NCI-H460 (cell line): ENCODE data around the gene RIMS4. TPM values are rescaled to one million over a fixed set of nuclear protein-coding genes. Genes with fewer than 3 reads are reported as not detected.

Experiments used
- DNase-seq: peaks from one replicate; pipeline ENCODE4 v3.0.0-alpha.2; 2016; ENCODE audit warnings: low read depth; ENCODE audit errors: extremely low read depth
- polyA plus RNA-seq: library from polyadenylated mRNA; depleted of rRNA; stranded (reverse); fragments of >200 nt; gene quantifications from 2 replicates; pipeline ENCODE4 v1.2.3, GENCODE V29; 2014; cell fraction: nucleus; rRNA removed
- total RNA-seq: library from RNA; depleted of rRNA; stranded (reverse); fragments of >200 nt; shearing (Covaris generic); gene quantifications from 2 replicates; pipeline ENCODE4 v1.2.3, GENCODE V29; 2014; rRNA removed

RIMS4 gene
- 0.20 and 0.35 TPM in 2 replicates for total RNA-seq
- polyA plus RNA-seq, result 0.08 and 2.1 TPM in 2 replicates

- DNase-seq, result no peak
Observed at GRCh38 chr20:44810391-44811149, at the start of gene RIMS4. RIMS4 (minus strand) TSS chr20:44810546; CDS start chr20:44810271, 275 bp downstream.

DNA sequence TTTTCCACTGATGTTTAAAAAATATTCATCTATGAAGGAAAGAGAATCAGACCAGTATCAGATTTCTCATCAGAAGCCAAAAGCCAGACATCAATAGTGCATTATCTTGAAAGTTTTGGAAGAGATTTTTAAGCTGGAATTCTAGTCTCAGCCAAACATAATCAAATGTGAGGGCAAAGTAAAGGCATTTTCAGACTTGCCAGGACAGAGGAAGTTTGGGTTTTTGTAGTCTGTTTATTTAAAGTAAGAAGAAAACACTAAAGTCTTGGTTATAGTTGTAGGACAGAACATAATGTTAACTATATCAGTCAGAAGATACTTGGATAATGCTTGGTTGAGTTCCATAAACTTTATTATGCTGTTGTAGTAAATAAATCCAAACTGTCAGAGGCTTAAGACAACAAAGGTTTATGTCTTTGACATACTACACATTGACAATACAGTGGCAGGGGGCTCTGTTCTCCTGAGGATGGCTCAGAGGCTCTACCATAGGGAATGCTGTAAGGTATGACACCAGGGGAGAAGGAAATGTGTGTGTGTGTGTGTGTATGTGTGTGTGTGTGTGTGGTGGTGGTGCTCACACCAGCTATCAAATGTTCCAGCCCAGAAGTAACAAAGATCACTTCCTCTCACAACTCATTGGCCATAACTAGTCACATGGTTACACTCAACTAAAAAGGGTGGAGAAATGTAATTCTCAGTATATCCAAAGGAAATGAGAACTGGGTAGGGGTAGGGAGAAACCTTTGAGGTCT lies 48.4 kb upstream of the RIMS4 start:
- no peak for DNase-seq

GRCh38 chr20:44856856-44857448 lies 46.6 kb upstream of the RIMS4 start:
- DNase-seq, result no peak

- no peak for DNase-seq
Observed at GRCh38 chr20:44856442-44856841, 46.1 kb upstream of the RIMS4 start.

- DNase-seq, result no peak
Observed at GRCh38 chr20:44851545-44851944, 41.2 kb upstream of the RIMS4 start.

DNA sequence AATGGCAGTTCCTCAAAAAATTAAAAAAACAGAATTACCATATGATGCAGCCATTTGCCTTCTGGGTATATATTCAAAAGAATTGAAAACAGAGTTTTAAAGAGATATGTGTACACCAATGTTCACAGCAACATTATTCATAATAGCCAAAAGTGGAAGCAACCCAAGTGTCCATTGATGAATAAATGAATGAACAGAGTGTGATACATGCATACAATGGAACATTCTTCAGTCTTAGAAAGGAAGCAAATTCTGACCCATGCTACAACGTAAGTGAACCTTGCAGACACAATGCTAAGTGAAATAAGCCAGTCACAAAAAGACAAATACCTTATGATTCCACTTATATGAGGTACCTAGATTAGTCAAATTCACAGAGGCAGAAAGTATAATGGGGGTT lies 40.5 kb upstream of the RIMS4 start:
- no peak for DNase-seq

- no peak for DNase-seq
Observed at GRCh38 chr20:44850272-44850671, 39.9 kb upstream of the RIMS4 start.

DNA sequence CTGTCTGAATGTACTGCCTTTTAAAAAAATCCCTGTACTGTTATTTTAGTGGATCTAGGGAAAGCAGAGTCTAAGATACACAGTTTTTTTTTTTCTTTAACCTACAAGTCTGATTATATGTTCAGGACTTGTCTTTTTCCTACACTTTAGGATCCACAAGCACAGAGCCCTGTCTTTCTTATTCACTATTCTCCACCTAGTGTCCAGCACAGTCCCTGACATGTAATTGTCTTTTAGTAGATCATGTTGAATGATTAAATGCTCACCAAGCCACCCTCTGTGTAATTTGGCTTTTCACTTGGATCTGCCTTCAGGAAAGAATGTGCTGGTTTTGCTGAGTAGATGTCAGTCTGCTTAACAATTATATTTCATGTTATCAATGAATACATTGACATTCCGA lies 39.4 kb upstream of the RIMS4 start:
- no peak for DNase-seq

DNA sequence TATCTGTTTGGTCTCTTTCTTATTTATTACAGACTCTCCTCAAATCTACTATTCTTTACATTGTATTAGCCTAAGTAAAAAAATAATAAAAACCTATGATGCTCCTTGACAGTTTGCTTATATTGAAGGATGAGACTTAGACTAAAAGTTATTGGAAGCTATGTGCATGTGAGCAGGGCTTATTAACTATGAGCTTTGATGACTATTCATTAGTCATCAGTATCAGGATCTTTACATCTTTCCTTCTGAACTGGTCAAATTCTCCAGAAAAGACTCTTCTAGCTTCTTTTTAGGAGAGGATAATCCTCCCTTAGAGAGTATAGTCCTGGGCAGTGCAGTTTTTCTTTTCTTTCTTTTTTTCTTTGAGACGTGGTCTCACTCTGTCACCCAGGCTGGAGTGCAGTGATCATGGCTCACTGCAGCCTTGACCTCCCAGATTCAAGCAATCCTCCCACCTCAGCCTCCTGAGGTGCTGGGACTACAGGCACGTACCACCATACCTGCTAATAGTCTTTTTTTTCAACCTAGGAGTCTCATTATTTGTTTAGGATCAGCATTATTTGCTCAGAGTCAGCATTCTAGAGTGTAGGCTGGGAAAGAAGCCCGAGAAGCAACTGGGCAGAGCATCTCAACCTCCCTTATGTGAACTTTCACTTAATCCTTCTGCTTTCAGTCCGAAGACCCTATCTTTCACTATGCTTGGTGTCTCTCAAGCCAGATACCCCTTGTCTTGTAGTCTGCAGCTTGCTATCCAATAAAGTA lies 38.1 kb upstream of the RIMS4 start:
- no peak for DNase-seq

DNA sequence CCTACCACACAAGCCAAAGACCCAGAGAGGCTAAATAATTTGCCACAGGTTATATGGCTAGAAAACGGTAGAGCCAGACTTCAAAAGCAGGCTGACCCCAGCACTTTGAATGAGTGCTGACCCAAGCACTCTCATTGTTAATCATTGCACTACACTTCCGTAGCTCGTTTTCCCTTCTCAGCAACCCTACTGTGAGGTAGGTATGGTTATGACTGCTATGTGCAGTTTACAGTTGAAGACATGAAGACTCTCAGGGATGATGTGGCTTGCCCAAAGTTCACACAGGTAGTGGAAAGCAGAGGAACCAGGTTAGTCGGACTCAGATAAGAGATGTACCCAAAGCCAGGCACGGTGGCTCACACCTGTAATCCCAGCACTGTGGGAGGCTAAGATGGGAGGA lies 33.5 kb upstream of the RIMS4 start:
- DNase-seq, result no peak

- no peak for DNase-seq
Observed at GRCh38 chr20:44841955-44842354, 31.6 kb upstream of the RIMS4 start.

DNA sequence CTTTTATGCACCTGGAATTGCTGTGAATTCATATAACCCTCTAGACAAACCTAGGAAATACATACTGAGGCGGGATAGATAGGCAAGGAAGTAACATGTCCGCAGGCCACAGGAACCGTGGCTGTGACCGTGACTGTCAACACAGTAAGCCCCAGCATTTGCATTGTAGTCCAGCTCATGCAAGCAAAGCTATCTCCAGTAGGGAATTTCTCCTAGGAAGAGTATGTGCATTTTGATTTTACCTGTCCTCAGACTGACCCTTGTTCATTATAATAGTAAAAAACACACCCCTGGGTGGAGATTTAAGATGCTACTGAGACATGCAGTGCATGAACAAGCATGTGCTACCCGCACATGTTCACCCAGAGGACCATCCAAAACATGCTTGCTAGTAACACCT lies 30.5 kb upstream of the RIMS4 start:
- DNase-seq, result no peak

DNA sequence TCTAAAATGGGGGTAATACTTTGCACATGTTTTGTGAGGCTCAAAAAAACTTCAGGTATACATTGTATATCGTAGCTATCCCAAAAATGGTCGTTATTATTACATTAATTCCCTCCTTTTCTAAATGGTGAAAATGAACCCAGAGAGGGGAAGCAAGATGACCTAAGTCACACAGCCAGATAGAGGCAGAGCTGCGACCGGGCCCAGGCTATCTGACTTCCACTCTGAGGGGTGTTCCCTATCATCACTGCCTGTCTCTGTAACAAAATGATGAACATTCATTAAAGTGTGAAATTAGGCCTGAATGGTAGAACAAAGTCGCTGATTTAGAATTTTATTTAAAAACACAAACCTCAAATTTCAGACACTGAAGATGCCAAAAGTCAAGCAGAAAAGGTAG lies 29.1 kb upstream of the RIMS4 start:
- no peak for DNase-seq

- DNase-seq, result no peak
Observed at GRCh38 chr20:44838521-44838920, 28.2 kb upstream of the RIMS4 start.

- no peak for DNase-seq
Observed at GRCh38 chr20:44837946-44838345, 27.6 kb upstream of the RIMS4 start.

DNA sequence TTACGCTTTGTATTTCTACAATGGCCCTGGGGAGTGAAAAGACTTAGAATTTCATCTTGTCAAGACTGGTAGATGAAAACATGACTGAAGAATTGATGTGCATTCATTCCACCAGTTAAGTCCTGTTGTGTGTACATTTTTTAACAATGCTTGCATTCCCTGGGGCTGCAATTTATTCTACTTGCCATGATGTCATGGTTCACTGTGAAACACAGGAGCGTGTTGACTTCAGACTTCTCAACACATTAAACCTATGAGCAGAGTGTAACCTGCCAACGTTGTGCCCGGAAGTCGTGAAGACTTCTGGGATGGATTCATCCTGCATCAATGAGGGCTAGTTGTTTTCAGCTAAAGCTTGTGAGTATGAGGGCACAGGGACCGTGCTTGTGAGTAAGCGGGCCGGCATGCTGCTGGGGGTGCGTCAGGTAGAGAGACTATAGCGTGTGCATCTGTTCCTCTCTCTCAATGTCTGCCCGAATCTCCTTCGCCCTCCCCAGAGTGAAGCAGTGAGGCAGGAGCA lies 26.3 kb upstream of the RIMS4 start:
- no peak for DNase-seq

DNA sequence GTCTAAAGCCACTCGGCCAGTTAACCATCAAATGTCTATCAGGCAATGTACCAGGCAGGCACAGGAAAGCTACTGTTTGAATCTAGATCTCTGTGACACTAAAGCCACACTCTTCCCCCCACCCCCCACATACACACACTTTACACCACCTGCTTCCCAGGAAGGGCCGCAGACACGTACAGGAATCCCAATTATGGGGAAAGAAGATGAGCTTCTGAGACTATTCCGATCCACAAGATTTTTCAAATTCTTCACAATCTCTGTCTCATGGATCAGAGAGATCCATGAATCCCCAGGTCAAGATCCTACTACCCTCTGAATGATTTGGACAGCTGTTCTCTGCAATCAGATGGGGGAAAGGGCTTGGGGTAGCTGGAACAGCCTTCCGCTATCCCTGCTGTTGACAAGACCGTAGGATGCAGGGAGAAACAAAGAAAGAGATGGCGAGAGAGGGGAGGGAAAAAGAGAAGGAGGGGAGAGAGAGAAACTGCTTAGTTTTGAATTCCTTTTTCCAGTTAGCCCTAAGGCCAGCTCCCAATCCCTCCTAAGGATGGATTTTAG lies 25.4 kb upstream of the RIMS4 start:
- no peak for DNase-seq

GRCh38 chr20:44835116-44835515 lies 24.8 kb upstream of the RIMS4 start:
- no peak for DNase-seq

- DNase-seq, result no peak
Observed at GRCh38 chr20:44834693-44835092, 24.3 kb upstream of the RIMS4 start.

DNA sequence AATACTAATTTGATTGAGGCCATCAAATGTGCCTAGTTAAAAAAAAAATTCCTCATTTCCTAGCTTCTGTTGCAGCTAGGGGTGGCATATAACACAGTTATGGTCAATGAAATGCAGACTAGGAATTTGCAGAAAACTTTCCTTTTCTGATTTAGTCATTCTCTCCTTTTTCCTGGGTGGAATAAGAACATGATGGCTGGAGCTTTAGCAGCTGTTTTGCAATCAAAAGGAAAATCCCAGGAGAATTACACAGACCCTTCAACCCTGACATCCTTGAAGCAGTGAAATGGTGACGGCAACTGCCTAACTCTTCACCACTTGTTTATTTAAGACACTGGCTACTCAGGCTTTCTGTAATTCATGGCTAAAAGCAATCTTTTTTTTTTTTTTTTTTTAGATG lies 23.1 kb upstream of the RIMS4 start:
- DNase-seq, result no peak
